ENCODE results near the gene HCFC1. TPM values are rescaled to one million over a fixed set of nuclear protein-coding genes. Genes with fewer than 3 reads are reported as not detected.
A peak's percentile ranks its signal among the peaks of the same experiment; 100 is the strongest.

HCFC1 gene
- total and polyA plus RNA-seq, 11 donors, result 11.8 to 72.6 (median 33.8) TPM

- no peak for TF ChIP-seq CTCF (IDR thresholded peaks at IDR 0.05)
- no peak for TF ChIP-seq POLR2A (IDR thresholded peaks at IDR 0.05)
- ATAC-seq (no peak), DNase-seq (no peak)
- Histone ChIP-seq H3K36me3 (no peaks in the 10 kb centered on the region), H3K27me3 (peaks cover 0 to 28% (median 0%) of the 10 kb centered on the region in 9 donors), H3K9me3 (peaks cover 0 to 6% (median 0%) of the 10 kb centered on the region in 12 donors), H3K4me1 (peaks cover 0 to 32% (median 6%) of the 10 kb centered on the region in 12 donors), H3K27ac (no peak overlapping the region), H3K4me3 (no peak overlapping the region)
- intact Hi-C loops (cut with DNase I), result loop anchor here in 3 of 10 donors (5.0 to 10.0 kb wide), 2 partner anchors 68 to 75 kb away; partner anchors contain the start of gene PDZD4 (in 2 of the 3)
- 62 to 67% (median 66%) methylated on average over 5 to 10 of the region's 10 CpGs for WGBS, 4 donors
Observed at GRCh38 chrX:153902385-153902784, 69.2 kb downstream of the HCFC1 start.

GRCh38 chrX:153901753-153902140, 69.9 kb downstream of the HCFC1 start:
- TF ChIP-seq CTCF (IDR thresholded peaks at IDR 0.05), result no peak
- TF ChIP-seq POLR2A (IDR thresholded peaks at IDR 0.05), result no peak
- ATAC-seq (no peak), DNase-seq (no peak)
- peaks cover 0 to 6% (median 0%) of the 10 kb centered on the region in 12 donors for H3K9me3 ChIP-seq
- peaks cover 0 to 27% (median 0%) of the 10 kb centered on the region in 9 donors for H3K27me3 ChIP-seq
- 36 to 61% (median 46%) methylated on average over 8 of the region's 8 CpGs for WGBS, 4 donors
- intact Hi-C loops (cut with DNase I), result loop anchor here in 3 of 10 donors (5.0 to 10.0 kb wide), 2 partner anchors 67 to 74 kb away; partner anchors contain the start of gene PDZD4 (in 2 of the 3)
- no peak overlapping the region for H3K4me3 ChIP-seq
- H3K36me3 ChIP-seq, result no peaks in the 10 kb centered on the region
- peaks cover 0 to 32% (median 6%) of the 10 kb centered on the region in 12 donors for H3K4me1 ChIP-seq
- peak overlapping the region in 1 of 12 donors; percentile 17 for H3K27ac ChIP-seq

GRCh38 chrX:153900831-153901752, 70.5 kb downstream of the HCFC1 start:
- WGBS, 4 donors, result 27 to 48% (median 39%) methylated on average over 26 of the region's 26 CpGs
- Histone ChIP-seq H3K27me3 (peaks cover 0 to 20% (median 0%) of the 10 kb centered on the region in 9 donors), H3K9me3 (peaks cover 0 to 6% (median 0%) of the 10 kb centered on the region in 12 donors), H3K36me3 (no peaks in the 10 kb centered on the region), H3K4me1 (peaks cover 0 to 32% (median 6%) of the 10 kb centered on the region in 12 donors), H3K4me3 (no peak overlapping the region), H3K27ac (peak overlapping the region in 4 of 12 donors; percentile 11 to 64 (median 18))
- peak in 4 of 5 donors; percentile 54 to 74 (median 60) for DNase-seq
- no peak for TF ChIP-seq CTCF (IDR thresholded peaks at IDR 0.05)
- no peak for TF ChIP-seq POLR2A (IDR thresholded peaks at IDR 0.05)
- intact Hi-C loops (cut with DNase I), result loop anchor here in 3 of 10 donors (5.0 to 10.0 kb wide), 2 partner anchors 66 to 74 kb away; partner anchors contain the start of gene PDZD4 (in 2 of the 3)
- ATAC-seq, result peak in 3 of 4 donors; percentile 53 to 64 (median 56)

- TF ChIP-seq POLR2A (IDR thresholded peaks at IDR 0.05) (no peak), CTCF (IDR thresholded peaks at IDR 0.05) (no peak)
Observed at GRCh38 chrX:153897899-153898298, 73.7 kb downstream of the HCFC1 start.

More at GRCh38 chrX:153897899-153898298, 73.7 kb downstream of the HCFC1 start:
- Histone ChIP-seq H3K27me3 (peaks cover 0 to 33% (median 0%) of the 10 kb centered on the region in 9 donors), H3K9me3 (peaks cover 0 to 16% (median 0%) of the 10 kb centered on the region in 12 donors), H3K4me1 (peaks cover 0 to 20% (median 5%) of the 10 kb centered on the region in 12 donors), H3K27ac (no peak overlapping the region), H3K4me3 (no peak overlapping the region), H3K36me3 (no peaks in the 10 kb centered on the region)
- ATAC-seq, result no peak
- intact Hi-C loops (cut with DNase I), result no loop called here
- no peak for DNase-seq
